Endothelial cell (in vitro differentiated cells): ENCODE data around the gene ANKH. TPM values are rescaled to one million over a fixed set of nuclear protein-coding genes. Genes with fewer than 3 reads are reported as not detected.
"Not testable (repeated sequence)": the region's sequence is repeated elsewhere in the genome, so short reads cannot be mapped to it uniquely, and the experiment has no call there.

Experiments used
- DNase-seq: peaks from one replicate; pipeline ENCODE4 v3.0.0; 2021; ENCODE audit warnings: low spot score
- H3K27ac Mint-ChIP-seq: one replicate; pipeline ENCODE4 v1.8.0; 2021; ENCODE audit warnings: mixed read lengths, inconsistent platforms; ENCODE audit not compliant: unreplicated experiment
- H3K27me3 Mint-ChIP-seq: one replicate; pipeline ENCODE4 v1.8.0; 2021; ENCODE audit warnings: mild to moderate bottlenecking, moderate library complexity, mixed read lengths, inconsistent platforms; ENCODE audit not compliant: unreplicated experiment
- H3K36me3 Mint-ChIP-seq: one replicate; pipeline ENCODE4 v1.8.0; 2021; ENCODE audit warnings: mild to moderate bottlenecking, low read depth, mixed read lengths, inconsistent platforms; ENCODE audit not compliant: unreplicated experiment
- H3K4me1 Mint-ChIP-seq: one replicate; pipeline ENCODE4 v1.8.0; 2021; ENCODE audit warnings: mild to moderate bottlenecking, mixed read lengths, inconsistent platforms; ENCODE audit not compliant: unreplicated experiment
- H3K4me3 Mint-ChIP-seq: one replicate; pipeline ENCODE4 v1.8.0; 2021; ENCODE audit warnings: mild to moderate bottlenecking, mixed read lengths, inconsistent platforms; ENCODE audit not compliant: unreplicated experiment
- H3K9me3 Mint-ChIP-seq: one replicate; pipeline ENCODE4 v1.8.0; 2021; ENCODE audit warnings: mixed read lengths, inconsistent platforms; ENCODE audit not compliant: unreplicated experiment
- total RNA-seq: library from RNA; stranded (reverse); fragmentation: NEBNext Ultra II Directional; extraction: Animal tissue kit (Norgen Biotek cat#: 25700); gene quantifications from one replicate; pipeline ENCODE4 v1.2.1, GENCODE V29; 2021; ENCODE audit not compliant: unreplicated experiment
- TF ChIP-seq, protein P1 (sequence below): fragments of 200-600 bp; sonication (generic); IDR thresholded peaks from one replicate; pipeline ENCODE4 v1.5.0; 2021; ENCODE audit warnings: antibody characterized with exemption; ENCODE audit not compliant: unreplicated experiment

Gene ANKH
- total RNA-seq, 1 donor from 2014 or later = 61.8 TPM

DNA sequence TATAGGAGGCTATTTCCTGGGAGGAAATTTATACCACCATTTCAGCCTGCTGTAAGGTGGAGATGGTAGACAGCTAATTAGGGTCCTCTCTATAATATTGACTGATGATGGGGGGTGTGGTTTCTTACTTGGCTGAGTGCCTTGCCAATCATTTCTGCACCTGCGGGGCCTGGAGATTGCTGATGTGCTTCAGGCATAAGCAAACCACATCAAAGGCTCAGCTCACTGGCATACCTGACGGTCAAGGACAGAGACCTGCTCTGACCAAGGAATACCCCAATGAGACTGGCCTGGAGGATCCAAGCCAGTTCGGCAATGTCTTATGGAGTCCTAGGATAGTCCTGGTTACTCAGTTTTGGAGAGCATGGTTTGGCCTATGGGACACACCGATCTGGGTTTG, 29.5 kb downstream of the ANKH start:
- no peak overlapping the region for H3K27ac Mint-ChIP-seq
- peaks cover 4% of the 10 kb centered on the region for H3K36me3 Mint-ChIP-seq
- H3K4me3 Mint-ChIP-seq = no peak overlapping the region
- peaks cover 7% of the 10 kb centered on the region for H3K27me3 Mint-ChIP-seq
- H3K9me3 Mint-ChIP-seq = no peaks in the 10 kb centered on the region
- DNase-seq = no peak
- peaks cover 9% of the 10 kb centered on the region for H3K4me1 Mint-ChIP-seq
- TF ChIP-seq, protein P1, sequence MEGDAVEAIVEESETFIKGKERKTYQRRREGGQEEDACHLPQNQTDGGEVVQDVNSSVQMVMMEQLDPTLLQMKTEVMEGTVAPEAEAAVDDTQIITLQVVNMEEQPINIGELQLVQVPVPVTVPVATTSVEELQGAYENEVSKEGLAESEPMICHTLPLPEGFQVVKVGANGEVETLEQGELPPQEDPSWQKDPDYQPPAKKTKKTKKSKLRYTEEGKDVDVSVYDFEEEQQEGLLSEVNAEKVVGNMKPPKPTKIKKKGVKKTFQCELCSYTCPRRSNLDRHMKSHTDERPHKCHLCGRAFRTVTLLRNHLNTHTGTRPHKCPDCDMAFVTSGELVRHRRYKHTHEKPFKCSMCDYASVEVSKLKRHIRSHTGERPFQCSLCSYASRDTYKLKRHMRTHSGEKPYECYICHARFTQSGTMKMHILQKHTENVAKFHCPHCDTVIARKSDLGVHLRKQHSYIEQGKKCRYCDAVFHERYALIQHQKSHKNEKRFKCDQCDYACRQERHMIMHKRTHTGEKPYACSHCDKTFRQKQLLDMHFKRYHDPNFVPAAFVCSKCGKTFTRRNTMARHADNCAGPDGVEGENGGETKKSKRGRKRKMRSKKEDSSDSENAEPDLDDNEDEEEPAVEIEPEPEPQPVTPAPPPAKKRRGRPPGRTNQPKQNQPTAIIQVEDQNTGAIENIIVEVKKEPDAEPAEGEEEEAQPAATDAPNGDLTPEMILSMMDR = no peak

- Mint-ChIP-seq H3K36me3 (peaks cover 4% of the 10 kb centered on the region), H3K4me1 (peaks cover 9% of the 10 kb centered on the region), H3K9me3 (no peaks in the 10 kb centered on the region), H3K4me3 (no peak overlapping the region), H3K27ac (no peak overlapping the region), H3K27me3 (peaks cover 5% of the 10 kb centered on the region)
- DNase-seq = no peak
- TF ChIP-seq, protein P1 = no peak
Measured at GRCh38 chr5:14840624-14841023, 31.0 kb downstream of the ANKH start.

GRCh38 chr5:14838396-14839319, 32.9 kb downstream of the ANKH start:
- H3K27ac Mint-ChIP-seq = no peak overlapping the region
- TF ChIP-seq, protein P1 = no peak
- DNase-seq = no peak
- H3K4me1 Mint-ChIP-seq = no peaks in the 10 kb centered on the region
- H3K9me3 Mint-ChIP-seq = no peaks in the 10 kb centered on the region
- peaks cover 5% of the 10 kb centered on the region for H3K27me3 Mint-ChIP-seq
- no peak overlapping the region for H3K4me3 Mint-ChIP-seq
- H3K36me3 Mint-ChIP-seq = peaks cover 4% of the 10 kb centered on the region

- not testable (repeated sequence) for H3K4me1 Mint-ChIP-seq, H3K36me3 Mint-ChIP-seq, H3K4me3 Mint-ChIP-seq, H3K27me3 Mint-ChIP-seq, H3K27ac Mint-ChIP-seq, DNase-seq, H3K9me3 Mint-ChIP-seq
Measured at GRCh38 chr5:14837423-14838122, 34.0 kb downstream of the ANKH start.

DNA sequence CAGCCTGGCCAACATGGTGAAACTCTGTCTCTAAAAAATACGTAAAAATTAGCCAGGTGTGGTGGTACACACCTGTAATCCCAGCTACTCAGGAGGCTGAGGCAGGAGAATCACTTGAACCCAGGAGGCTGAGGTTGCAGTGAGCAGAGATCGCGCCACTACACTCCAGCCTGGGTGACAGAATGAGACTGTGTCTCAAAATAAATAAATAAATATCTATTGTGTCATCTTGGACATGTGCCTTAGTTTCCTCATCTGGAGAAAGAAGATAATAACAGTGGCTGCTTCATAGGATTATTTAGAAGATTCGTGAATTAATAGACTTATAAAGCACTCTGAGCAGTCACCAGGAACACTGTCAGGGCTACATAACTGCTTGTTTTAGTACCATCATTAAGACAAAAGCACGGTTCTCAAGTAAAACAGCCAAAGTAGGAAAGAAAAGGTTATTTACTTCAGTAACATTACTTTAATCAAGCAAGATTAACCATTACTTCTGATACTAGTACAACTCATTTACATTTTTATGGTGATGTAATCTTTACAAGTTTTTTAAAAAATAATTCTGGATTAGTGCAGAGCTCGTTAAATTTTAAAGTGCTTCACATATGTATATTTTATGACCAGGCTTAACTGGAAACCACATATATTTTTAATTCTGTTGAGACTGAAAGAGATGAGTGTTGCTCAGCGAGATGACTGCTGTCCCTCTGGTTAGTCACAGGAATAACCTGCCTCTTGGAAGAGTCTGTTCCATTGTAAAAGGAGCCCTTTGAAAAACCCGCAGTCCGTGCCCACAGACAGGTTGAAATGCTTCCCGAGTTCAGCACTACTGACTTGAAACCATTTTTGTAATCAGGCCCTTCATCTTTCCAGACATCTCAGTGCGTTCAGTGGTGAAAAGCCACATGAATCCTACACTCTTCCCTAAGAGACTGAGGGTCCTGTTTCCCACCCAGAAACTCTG, 36.7 kb downstream of the ANKH start:
- H3K27me3 Mint-ChIP-seq = peaks cover 3% of the 10 kb centered on the region
- TF ChIP-seq, protein P1 = no peak
- H3K27ac Mint-ChIP-seq = no peak overlapping the region
- H3K4me3 Mint-ChIP-seq = no peak overlapping the region
- no peaks in the 10 kb centered on the region for H3K9me3 Mint-ChIP-seq
- no peak for DNase-seq
- H3K36me3 Mint-ChIP-seq = peaks cover 4% of the 10 kb centered on the region
- no peaks in the 10 kb centered on the region for H3K4me1 Mint-ChIP-seq
